Measurements from ENCODE around the gene LCNL1.
"Not testable (repeated sequence)": the region's sequence is repeated elsewhere in the genome, so short reads cannot be mapped to it uniquely, and the experiment has no call there.

The LCNL1 gene

GRCh38 chr9:137025517-137025966, 42.7 kb downstream of the LCNL1 start:
- no peak for DNase-seq (ENCODE audit: low read depth, low spot score)

- no peak for DNase-seq (ENCODE audit: low read depth, low spot score)
These were observed 43.6 kb downstream of the LCNL1 start for GRCh38 chr9:137026384-137026783.

GRCh38 chr9:137026828-137027227, 44.0 kb downstream of the LCNL1 start:
- DNase-seq (ENCODE audit: low read depth, low spot score) = no peak

GRCh38 chr9:137027369-137028262, 44.8 kb downstream of the LCNL1 start, which contains the start of gene ABCA2:
TSS of gene ABCA2 (minus strand) at chr9:137028237. CDS start at chr9:137028140, 97 bp downstream.
- DNase-seq (ENCODE audit: low read depth, low spot score) = no peak

GRCh38 chr9:137028263-137029057, 45.7 kb downstream of the LCNL1 start:
- DNase-seq (ENCODE audit: low read depth, low spot score) = no peak

- DNase-seq (ENCODE audit: low read depth, low spot score) = peak; percentile 54
These were observed 46.5 kb downstream of the LCNL1 start for GRCh38 chr9:137029058-137029936.

- no peak for DNase-seq (ENCODE audit: low read depth, low spot score)
These were observed 47.2 kb downstream of the LCNL1 start for GRCh38 chr9:137030006-137030405.

- DNase-seq (ENCODE audit: low read depth, low spot score) = no peak
These were observed 48.0 kb downstream of the LCNL1 start for GRCh38 chr9:137030538-137031527.

GRCh38 chr9:137031904-137032640, 49.3 kb downstream of the LCNL1 start, which contains the start of gene FUT7:
TSS of gene FUT7 (minus strand) at chr9:137032088. CDS start at chr9:137031991, 97 bp downstream.
- no peak for DNase-seq (ENCODE audit: low read depth, low spot score)

GRCh38 chr9:137032858-137033257, 50.1 kb downstream of the LCNL1 start:
- DNase-seq (ENCODE audit: low read depth, low spot score) = no peak

- not testable (repeated sequence) for DNase-seq (ENCODE audit: low read depth, low spot score)
These were observed 50.7 kb downstream of the LCNL1 start for GRCh38 chr9:137033481-137033880.

- no peak for DNase-seq (ENCODE audit: low read depth, low spot score)
These were observed 51.4 kb downstream of the LCNL1 start for GRCh38 chr9:137034039-137034708.

GRCh38 chr9:137034709-137035506, 52.1 kb downstream of the LCNL1 start:
- peak; percentile 60 for DNase-seq (ENCODE audit: low read depth, low spot score)
